Common myeloid progenitor, CD34-positive (primary cell): ENCODE measurements around the gene RCCD1.

Source experiments
- CTCF ChIA-PET: fragments of 350-600 bp; sonication (Branson Sonifier 250); formaldehyde crosslinking; loops from one replicate; lab custom pipeline; 2021; ENCODE audit warnings: antibody characterized with exemption; lab: Charles Lee
- POLR2A ChIA-PET: fragments of 350-600 bp; sonication (Branson Sonifier 250); formaldehyde crosslinking; loops from one replicate; lab custom pipeline; 2021; ENCODE audit warnings: antibody characterized with exemption; lab: Charles Lee
- DNase-seq, 3 donors: peaks; one replicate each; pipeline versions ENCODE4 v3.0.0 to v3.0.0-alpha.2; 2013
- H3K27ac ChIP-seq, 2 experiments: 1 replicate in 1 of 2; 2 replicates in 1 of 2; pipeline ENCODE4 v1.7.0; 2013; ENCODE audit warnings: inconsistent platforms in 2 of 2, low read length in 2 of 2, mild to moderate bottlenecking in 2 of 2, low read depth in 1 of 2, moderate library complexity in 1 of 2; ENCODE audit not compliant: severe bottlenecking in 2 of 2, insufficient read depth in 1 of 2, poor library complexity in 1 of 2
- H3K27me3 ChIP-seq, 5 experiments: replicated peaks in 2 of 5; 1 replicate in 3 of 5; 2 replicates in 2 of 5; pipeline versions ENCODE4 v1.6.1 to v1.7.0; 2013; ENCODE audit warnings: low read length in 4 of 5, mild to moderate bottlenecking in 2 of 5, moderate library complexity in 2 of 5, inconsistent platforms in 1 of 5; ENCODE audit not compliant: insufficient read depth in 5 of 5, control insufficient read depth in 4 of 5
- H3K36me3 ChIP-seq, 4 experiments: 1 replicate in 2 of 4; 2 replicates in 2 of 4; pipeline versions ENCODE4 v1.6.1 to v1.7.0; 2013; ENCODE audit warnings: low read length in 3 of 4, control low read depth in 1 of 4, mild to moderate bottlenecking in 1 of 4; ENCODE audit not compliant: control insufficient read depth in 4 of 4, insufficient read depth in 4 of 4
- H3K4me1 ChIP-seq, 4 experiments: 1 replicate in 3 of 4; 2 replicates in 1 of 4; pipeline versions ENCODE4 v1.6.1 to v1.7.1; 2013; ENCODE audit warnings: low read length in 3 of 4, mild to moderate bottlenecking in 3 of 4, control low read depth in 1 of 4, inconsistent platforms in 1 of 4, moderate library complexity in 1 of 4; ENCODE audit not compliant: control insufficient read depth in 4 of 4, insufficient read depth in 4 of 4; ENCODE audit errors: control extremely low read depth in 1 of 4
- H3K4me3 ChIP-seq, 7 experiments: 1 replicate in 4 of 7; 2 replicates in 3 of 7; pipeline versions ENCODE4 v1.5.1 to v1.7.0; 2013; ENCODE audit warnings: mild to moderate bottlenecking in 7 of 7, low read length in 6 of 7, moderate library complexity in 6 of 7, inconsistent platforms in 2 of 7, low read depth in 2 of 7, control low read depth in 1 of 7; ENCODE audit not compliant: insufficient read depth in 4 of 7, control insufficient read depth in 1 of 7; ENCODE audit errors: extremely low read depth in 1 of 7
- H3K9me3 ChIP-seq, 5 experiments: 1 replicate in 4 of 5; 2 replicates in 1 of 5; pipeline versions ENCODE4 v1.6.1 to v1.7.1; 2013; ENCODE audit warnings: low read length in 4 of 5, mild to moderate bottlenecking in 2 of 5, inconsistent platforms in 1 of 5, low read depth in 1 of 5, moderate library complexity in 1 of 5; ENCODE audit not compliant: control insufficient read depth in 4 of 5, insufficient read depth in 2 of 5; ENCODE audit errors: control extremely low read depth in 1 of 5
- WGBS: methylation state at CpG from one replicate; pipeline ENCODE4 v1.1.5; 2013; ENCODE audit not compliant: insufficient coverage; 5-methylcytosine and 5-hydroxymethylcytosine counted together

Gene RCCD1

GRCh38 chr15:90948506-90948905, 6.2 kb upstream of the RCCD1 start:
- Histone ChIP-seq H3K27me3 (no peaks in the 10 kb centered on the region), H3K9me3 (no peaks in the 10 kb centered on the region), H3K36me3 (peaks cover 18 to 81% (median 57%) of the 10 kb centered on the region in 4 experiments), H3K4me1 (peaks cover 0 to 15% (median 11%) of the 10 kb centered on the region in 4 experiments), H3K27ac (no peak overlapping the region), H3K4me3 (no peak overlapping the region)
- ChIA-PET CTCF (interaction anchor here (1.0 to 4.7 kb wide), 3 partner anchors 9 to 30 kb away, joined by 3 to 62 read pairs (median 3); partner anchors contain the start of genes HDDC3 and UNC45A), POLR2A (interaction anchor here (1.0 kb wide), 1 partner anchor 9 kb away, joined by 3 read pairs; no protein-coding TSS in a partner anchor)
- DNase-seq: no peak
- WGBS: 96% methylated on average over 6 of the region's 8 CpGs

GRCh38 chr15:90949979-90950675, 4.6 kb upstream of the RCCD1 start:
- Histone ChIP-seq H3K27me3 (no peaks in the 10 kb centered on the region), H3K36me3 (peaks cover 20 to 73% (median 56%) of the 10 kb centered on the region in 4 experiments), H3K9me3 (no peaks in the 10 kb centered on the region), H3K4me1 (peaks cover 0 to 21% (median 18%) of the 10 kb centered on the region in 4 experiments), H3K4me3 (no peak overlapping the region), H3K27ac (peak overlapping the region in 1 of 2 experiments; percentile 63)
- 93% methylated on average over 23 of the region's 23 CpGs for WGBS
- DNase-seq: no peak
- CTCF ChIA-PET: interaction anchor here (0.8 to 4.7 kb wide), 4 partner anchors 11 to 100 kb away, joined by 3 to 62 read pairs (median 4); partner anchors contain the start of genes HDDC3 and UNC45A
- POLR2A ChIA-PET: interaction anchor here (0.7 to 0.9 kb wide), 2 partner anchors 72 to 321 kb away, joined by 3 read pairs; partner anchors contain the start of gene VPS33B

- no peaks in the 10 kb centered on the region for H3K9me3 ChIP-seq
- 92% methylated on average over 5 of the region's 6 CpGs for whole genome bisulfite sequencing
- ChIA-PET POLR2A (interaction anchor here (0.7 kb wide), 1 partner anchor 72 kb away, joined by 3 read pairs; the partner anchor contains the start of gene VPS33B), CTCF (interaction anchor here (4.7 kb wide), 1 partner anchor 15 kb away, joined by 62 read pairs; the partner anchor contains the start of genes HDDC3 and UNC45A)
- H3K4me1 ChIP-seq: peaks cover 0 to 26% (median 24%) of the 10 kb centered on the region in 4 experiments
- DNase-seq: no peak
- no peaks in the 10 kb centered on the region for H3K27me3 ChIP-seq
- H3K4me3 ChIP-seq: no peak overlapping the region
- H3K36me3 ChIP-seq: peaks cover 20 to 72% (median 55%) of the 10 kb centered on the region in 4 experiments
- no peak overlapping the region for H3K27ac ChIP-seq
Observed at GRCh38 chr15:90950676-90951075, 4.0 kb upstream of the RCCD1 start.

- Histone ChIP-seq H3K36me3 (peaks cover 15 to 57% (median 40%) of the 10 kb centered on the region in 4 experiments), H3K4me1 (peaks cover 2 to 45% (median 36%) of the 10 kb centered on the region in 4 experiments), H3K27ac (no peak overlapping the region), H3K4me3 (no peak overlapping the region), H3K9me3 (no peaks in the 10 kb centered on the region), H3K27me3 (no peaks in the 10 kb centered on the region)
- DNase-seq: no peak
- ChIA-PET POLR2A (no interaction called here), CTCF (interaction anchor here (1.7 to 13.0 kb wide), 3 partner anchors 16 to 81 kb away, joined by 4 to 134 read pairs (median 5); partner anchors contain the start of genes HDDC3 and UNC45A)
- 98% methylated on average over 13 of the region's 14 CpGs for WGBS
Observed at GRCh38 chr15:90952901-90953677, 1.6 kb upstream of the RCCD1 start.

DNA sequence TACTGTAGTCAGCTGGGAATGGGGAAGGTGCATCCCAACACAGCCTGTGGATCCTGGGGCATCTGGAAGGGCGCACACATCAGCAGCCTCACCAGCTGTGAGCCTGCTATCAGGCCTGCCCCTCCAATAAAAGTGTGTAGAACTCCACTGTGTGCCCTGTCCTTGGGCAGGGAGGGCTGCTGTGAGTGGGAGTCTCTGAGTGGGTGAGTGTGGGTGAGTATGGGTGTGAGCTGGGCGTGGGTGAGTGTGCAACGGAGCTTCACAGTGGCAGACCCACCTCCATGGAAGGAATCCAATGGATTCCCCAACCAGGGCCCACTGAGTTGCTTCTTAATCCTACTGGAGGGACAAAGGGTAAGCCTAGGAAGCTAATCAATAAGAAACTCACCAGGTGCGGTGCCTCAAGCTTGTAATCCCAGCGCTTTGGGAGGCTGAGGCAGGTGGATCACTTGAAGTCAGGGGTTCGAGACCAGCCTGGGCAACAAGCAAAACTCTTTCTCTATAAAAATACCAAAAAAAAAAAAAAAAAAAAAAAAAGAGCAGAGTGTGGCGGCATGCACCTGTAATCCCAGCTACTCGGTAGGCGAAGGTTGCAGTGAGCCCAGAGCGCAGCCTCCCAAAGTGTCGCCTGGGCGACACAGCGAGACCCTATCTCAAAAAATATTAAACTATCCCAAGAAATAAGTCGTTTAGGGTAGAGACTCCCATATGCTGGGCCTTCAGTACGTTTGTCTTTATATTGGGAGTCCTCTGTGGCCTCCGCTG, 555 bp upstream of the RCCD1 start:
- WGBS: 95% methylated on average over 4 of the region's 16 CpGs
- POLR2A ChIA-PET: interaction anchor here (0.8 kb wide), 1 partner anchor 51 kb away, joined by 3 read pairs; no protein-coding TSS in a partner anchor
- peaks cover 2 to 41% (median 34%) of the 10 kb centered on the region in 4 experiments for H3K4me1 ChIP-seq
- CTCF ChIA-PET: interaction anchor here (0.8 to 13.0 kb wide), 8 partner anchors 9 to 318 kb away, joined by 3 to 134 read pairs (median 5); partner anchors contain the start of genes HDDC3 and UNC45A
- peak overlapping the region in 3 of 7 experiments; percentile 74 to 87 (median 80) for H3K4me3 ChIP-seq
- DNase-seq: no peak
- no peak overlapping the region for H3K27ac ChIP-seq
- H3K36me3 ChIP-seq: peaks cover 10 to 49% (median 34%) of the 10 kb centered on the region in 4 experiments
- H3K9me3 ChIP-seq: no peaks in the 10 kb centered on the region
- no peaks in the 10 kb centered on the region for H3K27me3 ChIP-seq

DNA sequence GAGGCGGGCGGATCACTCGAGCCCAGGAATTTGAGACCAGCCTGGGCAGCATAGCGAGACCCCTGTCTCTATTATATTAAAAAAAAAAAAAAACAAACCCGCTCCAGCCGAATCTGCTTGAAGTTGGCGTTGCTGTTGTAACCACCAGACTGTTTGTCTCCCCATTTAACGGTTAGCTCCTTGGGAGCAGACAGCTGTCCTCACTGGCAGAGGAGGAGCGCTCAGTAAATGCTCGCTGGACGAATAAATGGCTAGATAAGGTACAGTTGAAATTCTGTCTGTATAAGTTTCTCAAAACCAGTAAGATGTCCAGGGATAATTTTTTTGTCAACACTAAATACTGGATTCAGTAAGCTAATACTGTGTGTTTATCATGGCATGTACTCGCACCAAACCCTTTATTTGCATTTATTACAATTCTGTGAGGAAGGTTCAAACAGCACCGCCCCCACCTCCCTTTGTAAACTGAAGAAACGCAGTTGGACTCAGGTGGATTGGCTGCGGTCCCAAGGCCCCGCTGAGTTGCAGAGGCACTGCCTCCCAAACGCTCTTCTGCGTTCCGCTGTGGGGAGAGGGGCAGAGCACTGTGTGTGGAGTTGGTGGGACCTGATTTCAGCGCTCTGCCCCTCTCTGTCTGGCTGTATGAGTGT, 1.1 kb downstream of the RCCD1 start:
- Histone ChIP-seq H3K9me3 (no peaks in the 10 kb centered on the region), H3K27me3 (no peaks in the 10 kb centered on the region), H3K36me3 (peaks cover 9 to 47% (median 39%) of the 10 kb centered on the region in 4 experiments), H3K4me3 (peak overlapping the region in 5 of 7 experiments; percentile 67 to 87 (median 74)), H3K27ac (peak overlapping the region in 1 of 2 experiments; percentile 88), H3K4me1 (peaks cover 2 to 30% (median 25%) of the 10 kb centered on the region in 4 experiments)
- CTCF ChIA-PET: interaction anchor here (1.2 to 13.0 kb wide), 17 partner anchors 9 to 318 kb away, joined by 3 to 134 read pairs (median 9); partner anchors contain the start of genes HDDC3, UNC45A and VPS33B
- POLR2A ChIA-PET: interaction anchor here (1.4 kb wide), 1 partner anchor 11 kb away, joined by 4 read pairs; no protein-coding TSS in a partner anchor
- 89% methylated on average over 11 of the region's 20 CpGs for WGBS
- no peak for DNase-seq
